ENCODE results near the gene POP4. TPM values are rescaled to one million over a fixed set of nuclear protein-coding genes. Genes with fewer than 3 reads are reported as not detected.

POP4 gene
- total and polyA plus RNA-seq, 9 of the 15 experiments (the other 6 are each of a cell fraction or from before 2014, with no cell fraction given) = 42.1 to 128 (median 99.0) TPM

DNA sequence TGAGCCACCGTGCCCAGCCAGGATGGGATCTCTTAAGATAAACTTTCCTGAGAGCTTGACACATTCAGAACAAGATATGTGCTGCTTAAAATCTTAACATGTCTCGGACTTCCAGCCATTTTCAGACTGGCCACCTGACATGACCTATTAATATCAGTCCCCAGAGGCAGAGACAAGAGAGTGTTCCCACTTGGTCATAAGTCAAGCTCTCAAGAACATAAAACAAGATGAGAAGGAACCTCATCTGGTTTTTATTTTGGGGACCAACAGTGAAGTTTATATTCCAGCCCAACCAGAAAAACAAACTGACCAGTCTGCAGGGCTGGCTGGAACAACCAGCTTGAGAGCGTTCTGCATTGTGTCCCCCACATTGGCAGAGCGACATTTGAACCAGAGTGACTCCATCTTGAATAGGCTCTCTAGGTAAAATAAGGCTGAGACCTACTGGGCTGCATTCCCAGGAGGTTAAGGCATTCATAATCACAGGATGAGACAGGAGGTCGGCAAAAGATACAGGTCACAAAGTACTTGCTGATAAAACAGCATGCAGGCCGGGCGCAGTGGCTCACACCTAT is 37.4 kb downstream of the POP4 start (continued):
- TF ChIP-seq, protein P1, sequence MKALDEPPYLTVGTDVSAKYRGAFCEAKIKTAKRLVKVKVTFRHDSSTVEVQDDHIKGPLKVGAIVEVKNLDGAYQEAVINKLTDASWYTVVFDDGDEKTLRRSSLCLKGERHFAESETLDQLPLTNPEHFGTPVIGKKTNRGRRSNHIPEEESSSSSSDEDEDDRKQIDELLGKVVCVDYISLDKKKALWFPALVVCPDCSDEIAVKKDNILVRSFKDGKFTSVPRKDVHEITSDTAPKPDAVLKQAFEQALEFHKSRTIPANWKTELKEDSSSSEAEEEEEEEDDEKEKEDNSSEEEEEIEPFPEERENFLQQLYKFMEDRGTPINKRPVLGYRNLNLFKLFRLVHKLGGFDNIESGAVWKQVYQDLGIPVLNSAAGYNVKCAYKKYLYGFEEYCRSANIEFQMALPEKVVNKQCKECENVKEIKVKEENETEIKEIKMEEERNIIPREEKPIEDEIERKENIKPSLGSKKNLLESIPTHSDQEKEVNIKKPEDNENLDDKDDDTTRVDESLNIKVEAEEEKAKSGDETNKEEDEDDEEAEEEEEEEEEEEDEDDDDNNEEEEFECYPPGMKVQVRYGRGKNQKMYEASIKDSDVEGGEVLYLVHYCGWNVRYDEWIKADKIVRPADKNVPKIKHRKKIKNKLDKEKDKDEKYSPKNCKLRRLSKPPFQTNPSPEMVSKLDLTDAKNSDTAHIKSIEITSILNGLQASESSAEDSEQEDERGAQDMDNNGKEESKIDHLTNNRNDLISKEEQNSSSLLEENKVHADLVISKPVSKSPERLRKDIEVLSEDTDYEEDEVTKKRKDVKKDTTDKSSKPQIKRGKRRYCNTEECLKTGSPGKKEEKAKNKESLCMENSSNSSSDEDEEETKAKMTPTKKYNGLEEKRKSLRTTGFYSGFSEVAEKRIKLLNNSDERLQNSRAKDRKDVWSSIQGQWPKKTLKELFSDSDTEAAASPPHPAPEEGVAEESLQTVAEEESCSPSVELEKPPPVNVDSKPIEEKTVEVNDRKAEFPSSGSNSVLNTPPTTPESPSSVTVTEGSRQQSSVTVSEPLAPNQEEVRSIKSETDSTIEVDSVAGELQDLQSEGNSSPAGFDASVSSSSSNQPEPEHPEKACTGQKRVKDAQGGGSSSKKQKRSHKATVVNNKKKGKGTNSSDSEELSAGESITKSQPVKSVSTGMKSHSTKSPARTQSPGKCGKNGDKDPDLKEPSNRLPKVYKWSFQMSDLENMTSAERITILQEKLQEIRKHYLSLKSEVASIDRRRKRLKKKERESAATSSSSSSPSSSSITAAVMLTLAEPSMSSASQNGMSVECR (CRISPR knock-in tag; IDR thresholded peaks at IDR 0.05) = no peak
- TF ChIP-seq ZNF354B (CRISPR knock-in tag; IDR thresholded peaks at IDR 0.05) (no peak), DACH1 (IDR thresholded peaks at IDR 0.05; ENCODE audit: partially characterized antibody) (no peak), BRD9 (IDR thresholded peaks at IDR 0.05; ENCODE audit: low read depth, partially characterized antibody) (no peak), TCFL5 (CRISPR knock-in tag; conservative IDR thresholded peaks at IDR 0.05) (peak; percentile 76; the same call in 1 of the 2 replicates), BCL6 (CRISPR knock-in tag; IDR thresholded peaks at IDR 0.05) (peak; percentile 63; the same call in 1 of the 2 replicates), MCM5 (IDR thresholded peaks at IDR 0.05; ENCODE audit: low read depth) (no peak), PTTG1 (tag; IDR thresholded peaks at IDR 0.05; ENCODE audit: low read depth) (peak; percentile 93), TAL1 (IDR thresholded peaks at IDR 0.05) (no peak), ZNF717 (CRISPR knock-in tag; IDR thresholded peaks at IDR 0.05) (no peak), NCOA4 (IDR thresholded peaks at IDR 0.05; ENCODE audit: partially characterized antibody) (no peak), SIN3B (IDR thresholded peaks at IDR 0.05; ENCODE audit: low read depth) (no peak), HDAC1 (IDR thresholded peaks at IDR 0.05) (no peak), ZNF124 (CRISPR knock-in tag; IDR thresholded peaks at IDR 0.05) (no peak), SMARCC2 (IDR thresholded peaks at IDR 0.05; ENCODE audit: low read depth) (no peak), TOE1 (IDR thresholded peaks at IDR 0.05; ENCODE audit: borderline replicate concordance) (no peak), TOE1 (CRISPR knock-in tag; IDR thresholded peaks at IDR 0.05; ENCODE audit: borderline replicate concordance, low read depth) (no peak)
- TF ChIP-seq, protein P2, sequence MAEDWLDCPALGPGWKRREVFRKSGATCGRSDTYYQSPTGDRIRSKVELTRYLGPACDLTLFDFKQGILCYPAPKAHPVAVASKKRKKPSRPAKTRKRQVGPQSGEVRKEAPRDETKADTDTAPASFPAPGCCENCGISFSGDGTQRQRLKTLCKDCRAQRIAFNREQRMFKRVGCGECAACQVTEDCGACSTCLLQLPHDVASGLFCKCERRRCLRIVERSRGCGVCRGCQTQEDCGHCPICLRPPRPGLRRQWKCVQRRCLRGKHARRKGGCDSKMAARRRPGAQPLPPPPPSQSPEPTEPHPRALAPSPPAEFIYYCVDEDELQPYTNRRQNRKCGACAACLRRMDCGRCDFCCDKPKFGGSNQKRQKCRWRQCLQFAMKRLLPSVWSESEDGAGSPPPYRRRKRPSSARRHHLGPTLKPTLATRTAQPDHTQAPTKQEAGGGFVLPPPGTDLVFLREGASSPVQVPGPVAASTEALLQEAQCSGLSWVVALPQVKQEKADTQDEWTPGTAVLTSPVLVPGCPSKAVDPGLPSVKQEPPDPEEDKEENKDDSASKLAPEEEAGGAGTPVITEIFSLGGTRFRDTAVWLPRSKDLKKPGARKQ (CRISPR knock-in tag; IDR thresholded peaks at IDR 0.05) = no peak
- TF ChIP-seq, protein P3, sequence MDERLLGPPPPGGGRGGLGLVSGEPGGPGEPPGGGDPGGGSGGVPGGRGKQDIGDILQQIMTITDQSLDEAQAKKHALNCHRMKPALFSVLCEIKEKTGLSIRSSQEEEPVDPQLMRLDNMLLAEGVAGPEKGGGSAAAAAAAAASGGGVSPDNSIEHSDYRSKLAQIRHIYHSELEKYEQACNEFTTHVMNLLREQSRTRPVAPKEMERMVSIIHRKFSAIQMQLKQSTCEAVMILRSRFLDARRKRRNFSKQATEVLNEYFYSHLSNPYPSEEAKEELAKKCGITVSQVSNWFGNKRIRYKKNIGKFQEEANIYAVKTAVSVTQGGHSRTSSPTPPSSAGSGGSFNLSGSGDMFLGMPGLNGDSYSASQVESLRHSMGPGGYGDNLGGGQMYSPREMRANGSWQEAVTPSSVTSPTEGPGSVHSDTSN (CRISPR knock-in tag; IDR thresholded peaks at IDR 0.05; ENCODE audit: low read depth) = no peak
- TF ChIP-seq, protein P3 (tag; conservative IDR thresholded peaks at IDR 0.05; ENCODE audit: low read depth) = 0 out of 2 replicates have a peak, but pooled peaks have one; percentile 11

Data from K562 (cell line).